Measurements from ENCODE around the gene COL23A1.

COL23A1 gene

GRCh38 chr5:178453224-178453623 lies 137.0 kb downstream of the COL23A1 start:
- no peak for DNase-seq

GRCh38 chr5:178450121-178451028 lies 139.8 kb downstream of the COL23A1 start:
- DNase-seq: no peak

- DNase-seq: no peak
Observed at GRCh38 chr5:178449163-178450070, 140.8 kb downstream of the COL23A1 start.

- no peak for DNase-seq
Observed at GRCh38 chr5:178445534-178445933, 144.7 kb downstream of the COL23A1 start.

GRCh38 chr5:178442405-178443257 lies 147.6 kb downstream of the COL23A1 start:
- DNase-seq: no peak

GRCh38 chr5:178441486-178442270 lies 148.5 kb downstream of the COL23A1 start:
- DNase-seq: no peak

- no peak for DNase-seq
Observed at GRCh38 chr5:178440181-178440580, 150.0 kb downstream of the COL23A1 start.

- DNase-seq: no peak
Observed at GRCh38 chr5:178439493-178440180, 150.6 kb downstream of the COL23A1 start.

- DNase-seq: no peak
Observed at GRCh38 chr5:178438796-178439195, 151.4 kb downstream of the COL23A1 start.

GRCh38 chr5:178437386-178438075 lies 152.7 kb downstream of the COL23A1 start:
- DNase-seq: no peak

- no peak for DNase-seq
Observed at GRCh38 chr5:178436326-178436940, 153.8 kb downstream of the COL23A1 start.

GRCh38 chr5:178435321-178436238 lies 154.6 kb downstream of the COL23A1 start:
- DNase-seq: no peak

GRCh38 chr5:178434851-178435250 lies 155.3 kb downstream of the COL23A1 start:
- DNase-seq: no peak

GRCh38 chr5:178434016-178434761 lies 156.0 kb downstream of the COL23A1 start:
- DNase-seq: no peak

- DNase-seq: no peak
Observed at GRCh38 chr5:178433273-178433775, 156.9 kb downstream of the COL23A1 start.

- DNase-seq: no peak
Observed at GRCh38 chr5:178432421-178433272, 157.5 kb downstream of the COL23A1 start.

GRCh38 chr5:178431782-178432165 lies 158.4 kb downstream of the COL23A1 start:
- DNase-seq: no peak

Measured in COR-L47 (cell line).